Measurements from ENCODE around the gene PRICKLE4.

DNA sequence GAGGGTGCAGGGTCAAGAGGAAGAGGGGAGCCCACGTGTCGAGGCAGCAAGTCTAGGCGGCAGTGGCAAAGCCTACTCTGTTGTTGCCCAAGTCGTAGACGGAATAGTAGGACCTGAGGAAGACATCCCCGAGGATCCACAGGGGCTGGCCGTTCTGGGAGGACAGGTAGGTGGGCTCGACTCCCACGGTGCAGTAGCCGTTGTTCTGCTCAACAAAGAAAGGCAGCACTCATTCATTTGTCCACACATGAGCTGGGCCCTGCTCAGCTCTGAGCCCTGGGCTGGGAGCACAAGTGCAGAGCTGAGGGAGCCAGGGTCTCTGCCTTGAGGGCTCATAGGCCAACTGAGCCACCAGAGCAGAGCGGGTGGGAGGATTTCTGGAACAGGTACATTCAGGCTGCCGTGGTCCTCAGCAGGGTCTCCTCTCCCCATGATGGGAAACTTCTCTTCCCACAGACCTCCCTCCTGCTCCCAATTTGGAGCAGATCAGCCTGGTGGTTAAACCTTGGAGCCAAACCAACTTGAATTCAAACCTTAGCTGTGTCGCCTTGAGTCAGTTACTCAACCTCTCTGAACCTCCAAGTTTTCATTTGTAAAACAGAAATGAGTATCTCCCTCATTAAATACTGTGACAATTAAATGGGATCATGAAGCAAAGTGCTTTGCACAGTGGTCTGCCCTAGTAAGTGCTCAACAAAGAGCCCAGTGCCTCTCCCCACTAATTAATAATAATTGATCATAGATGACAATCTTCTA is 43.6 kb upstream of the PRICKLE4 start:
- no peak for TF ChIP-seq EZH2 (IDR thresholded peaks at IDR 0.05; ENCODE audit: insufficient read depth, low read length)
- TF ChIP-seq, protein P1, sequence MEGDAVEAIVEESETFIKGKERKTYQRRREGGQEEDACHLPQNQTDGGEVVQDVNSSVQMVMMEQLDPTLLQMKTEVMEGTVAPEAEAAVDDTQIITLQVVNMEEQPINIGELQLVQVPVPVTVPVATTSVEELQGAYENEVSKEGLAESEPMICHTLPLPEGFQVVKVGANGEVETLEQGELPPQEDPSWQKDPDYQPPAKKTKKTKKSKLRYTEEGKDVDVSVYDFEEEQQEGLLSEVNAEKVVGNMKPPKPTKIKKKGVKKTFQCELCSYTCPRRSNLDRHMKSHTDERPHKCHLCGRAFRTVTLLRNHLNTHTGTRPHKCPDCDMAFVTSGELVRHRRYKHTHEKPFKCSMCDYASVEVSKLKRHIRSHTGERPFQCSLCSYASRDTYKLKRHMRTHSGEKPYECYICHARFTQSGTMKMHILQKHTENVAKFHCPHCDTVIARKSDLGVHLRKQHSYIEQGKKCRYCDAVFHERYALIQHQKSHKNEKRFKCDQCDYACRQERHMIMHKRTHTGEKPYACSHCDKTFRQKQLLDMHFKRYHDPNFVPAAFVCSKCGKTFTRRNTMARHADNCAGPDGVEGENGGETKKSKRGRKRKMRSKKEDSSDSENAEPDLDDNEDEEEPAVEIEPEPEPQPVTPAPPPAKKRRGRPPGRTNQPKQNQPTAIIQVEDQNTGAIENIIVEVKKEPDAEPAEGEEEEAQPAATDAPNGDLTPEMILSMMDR (IDR thresholded peaks at IDR 0.05; ENCODE audit: insufficient read depth, low read depth, low read length): no peak

All from astrocyte (in vitro differentiated cells and primary cell).